Dermis microvascular lymphatic vessel endothelial cell (primary cell): ENCODE measurements around the gene FOXI1. TPM values are rescaled to one million over a fixed set of nuclear protein-coding genes. Genes with fewer than 3 reads are reported as not detected.
"Not testable (repeated sequence)": the region's sequence is repeated elsewhere in the genome, so short reads cannot be mapped to it uniquely, and the experiment has no call there.

Experiments used
- DNase-seq, 2 donors: peaks; one replicate each; pipeline versions ENCODE4 v3.0.0 to v3.0.0-alpha.2; 2010; ENCODE audit warnings: low read depth in 2 of 2
- total RNA-seq: library from RNA; depleted of rRNA; stranded (reverse); fragments of >200 nt; gene quantifications from 2 replicates; pipeline ENCODE4 v1.2.1, GENCODE V29; 2014

The FOXI1 gene
- total RNA-seq, 1 donor from 2014 or later: not detected

DNA sequence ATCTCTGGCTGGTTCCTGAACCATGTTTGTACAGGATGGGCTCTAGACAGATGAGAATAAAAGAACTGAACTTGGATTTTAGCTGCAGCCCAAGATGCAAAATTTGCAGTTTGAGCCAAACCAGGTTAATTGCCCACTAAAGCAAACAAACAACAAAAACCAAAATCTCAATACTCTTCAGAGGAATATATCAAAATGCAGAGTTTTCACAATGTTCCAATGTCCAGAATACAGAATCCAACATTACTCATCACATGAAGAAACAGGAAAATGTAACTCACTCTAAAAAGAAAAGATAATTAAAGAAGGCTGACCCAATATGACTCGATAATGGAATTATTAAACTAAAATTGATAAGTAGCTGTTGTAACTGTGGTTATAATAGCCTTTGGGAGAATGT, 20.4 kb downstream of the FOXI1 start:
- DNase-seq: no peak

DNA sequence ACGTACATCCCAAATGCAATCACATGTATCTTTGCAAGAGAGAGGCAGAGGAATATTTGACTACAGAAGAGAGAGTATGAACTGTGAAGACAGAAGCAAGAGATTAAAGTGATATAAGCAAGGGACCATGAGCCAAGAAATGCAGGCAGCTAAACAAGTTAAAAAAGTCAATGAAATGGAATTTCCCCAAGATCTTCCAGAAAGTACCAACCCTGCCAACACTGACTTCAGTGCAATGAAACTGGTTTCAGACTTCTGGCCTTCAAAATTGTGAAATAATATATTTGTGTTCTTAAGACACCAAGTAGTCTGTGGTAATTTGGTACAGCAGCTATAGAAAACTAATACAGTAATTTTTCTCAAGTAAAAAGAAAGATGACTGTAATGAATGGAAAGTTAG, 20.9 kb downstream of the FOXI1 start:
- DNase-seq: no peak

DNA sequence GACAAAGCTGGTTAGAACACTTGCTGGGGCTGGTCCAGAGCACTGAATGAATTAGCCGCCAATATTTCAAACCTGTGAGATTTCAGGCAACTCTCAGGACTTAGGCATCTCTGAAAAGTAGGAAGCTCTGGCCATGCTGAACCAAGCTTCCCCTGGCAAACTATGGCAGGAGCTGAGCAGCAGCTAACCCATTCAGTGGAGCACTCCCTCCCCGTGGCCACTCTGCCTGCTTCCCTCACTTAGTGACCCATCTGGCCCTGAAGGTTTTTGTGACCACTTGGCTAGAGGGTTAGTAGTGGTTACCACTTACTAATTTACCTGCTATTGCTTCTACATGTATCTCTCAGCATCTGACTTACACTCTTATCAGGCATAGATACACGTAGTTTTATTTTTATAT, 25.5 kb downstream of the FOXI1 start:
- DNase-seq: no peak

DNA sequence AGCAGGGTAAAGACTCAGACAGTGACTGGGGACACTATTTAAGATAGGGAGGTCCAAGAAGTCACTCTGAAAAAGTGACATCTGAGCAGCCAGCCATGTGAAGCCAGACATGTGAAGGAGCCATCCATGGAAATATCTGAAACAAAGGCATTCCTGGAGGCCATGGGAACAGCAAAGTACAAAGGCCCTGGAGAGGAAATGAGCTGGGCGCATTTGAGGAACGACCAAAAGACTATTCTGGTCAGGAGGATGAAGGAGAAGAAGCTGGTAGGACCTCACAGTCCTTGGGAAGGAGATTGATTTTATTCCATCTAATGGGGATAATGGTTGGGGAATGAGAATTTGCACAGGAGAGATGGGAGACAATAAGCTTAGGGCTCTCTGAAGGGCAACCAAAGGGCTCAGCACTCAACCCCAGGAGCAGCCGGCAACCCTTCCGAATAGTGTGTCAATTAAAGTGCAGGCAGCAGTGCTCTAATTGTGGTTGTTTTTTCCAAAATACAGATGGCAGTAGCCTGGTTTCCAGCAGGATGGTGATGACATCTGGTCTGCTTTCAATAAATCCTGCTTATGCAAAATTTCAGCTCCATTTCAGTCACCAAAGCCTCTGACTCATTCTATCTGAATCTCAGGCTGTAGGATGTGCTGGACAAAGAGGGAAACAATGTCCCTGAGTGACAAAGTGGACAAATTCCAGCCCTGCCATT, 26.7 kb downstream of the FOXI1 start:
- DNase-seq: peak; percentile 77 to 86

DNA sequence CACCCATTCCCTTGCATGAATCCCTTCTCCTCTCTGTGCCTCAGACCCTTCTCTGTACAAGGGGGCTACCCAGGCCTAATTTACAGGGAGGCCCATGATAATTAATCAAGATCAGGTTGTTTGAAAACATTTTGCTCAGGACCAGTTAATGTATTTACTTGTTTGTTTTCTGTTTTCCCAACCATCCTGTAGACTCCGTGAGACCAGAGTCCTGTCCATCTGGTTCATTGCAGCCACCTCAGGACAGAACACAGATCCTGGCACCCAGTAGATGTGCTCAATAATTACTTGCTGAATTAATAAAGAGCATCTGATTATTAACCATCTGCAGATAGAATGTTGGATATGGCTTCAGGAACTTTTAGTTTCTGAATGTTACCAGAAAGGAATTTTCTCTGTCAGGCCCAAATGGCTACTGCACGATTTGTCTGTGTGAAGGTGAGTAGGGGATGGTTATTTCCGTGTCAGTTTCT, 27.3 kb downstream of the FOXI1 start:
- DNase-seq: no peak

DNA sequence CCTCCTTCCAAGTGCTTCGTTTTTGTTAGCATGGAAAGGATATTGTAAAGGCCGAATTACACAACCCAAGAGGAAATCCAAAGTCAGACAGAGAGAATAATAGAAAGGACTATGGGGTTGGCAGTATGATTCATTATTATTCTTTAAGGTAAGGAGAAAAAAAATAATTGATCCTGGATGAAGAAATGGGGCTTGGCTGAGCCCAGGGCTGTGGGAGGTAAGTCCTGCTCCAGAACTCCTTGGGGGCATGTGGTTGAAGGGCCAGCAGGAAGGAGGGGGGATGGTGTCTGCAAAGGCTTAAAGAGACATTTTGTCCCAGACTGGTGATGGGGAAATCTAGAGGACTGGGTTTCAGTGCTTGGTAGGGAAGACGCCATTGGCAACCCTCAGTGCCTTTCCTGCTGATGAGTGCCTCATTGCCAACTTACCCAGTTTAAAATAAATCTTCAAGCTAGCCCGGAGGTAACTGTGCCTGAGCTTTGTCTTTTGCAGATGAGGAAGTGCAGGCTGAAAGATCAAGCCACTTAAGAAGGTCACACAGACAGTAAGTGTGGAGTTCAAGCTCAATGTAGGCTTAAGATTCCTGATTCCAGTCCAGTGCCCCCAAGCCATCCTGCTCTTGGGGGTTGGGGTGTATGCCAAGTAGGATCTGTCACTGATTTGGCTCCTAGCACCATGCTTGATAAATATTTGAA, 30.2 kb downstream of the FOXI1 start:
- DNase-seq: peak in 1 of 2 donors; percentile 34

DNA sequence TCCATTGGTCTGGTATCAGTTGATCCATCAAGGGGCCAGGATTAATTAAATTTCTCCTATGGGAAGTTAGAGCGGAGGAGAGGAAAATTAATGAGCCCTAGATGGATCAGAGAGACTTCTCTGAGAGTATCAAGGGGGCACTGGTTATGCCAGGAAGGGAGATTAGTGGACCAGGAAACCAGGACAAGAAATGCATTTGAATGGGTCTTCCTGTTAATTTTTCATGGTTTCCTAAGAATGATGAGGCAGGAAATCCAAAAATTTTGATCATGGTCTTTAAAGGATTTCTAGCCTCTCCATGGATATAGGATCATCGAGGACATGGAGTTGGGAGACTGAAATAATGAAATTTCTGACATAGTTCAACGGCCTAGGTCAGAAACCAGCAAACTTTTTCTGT, 30.8 kb downstream of the FOXI1 start:
- peak in 1 of 2 donors; percentile 43 for DNase-seq

DNA sequence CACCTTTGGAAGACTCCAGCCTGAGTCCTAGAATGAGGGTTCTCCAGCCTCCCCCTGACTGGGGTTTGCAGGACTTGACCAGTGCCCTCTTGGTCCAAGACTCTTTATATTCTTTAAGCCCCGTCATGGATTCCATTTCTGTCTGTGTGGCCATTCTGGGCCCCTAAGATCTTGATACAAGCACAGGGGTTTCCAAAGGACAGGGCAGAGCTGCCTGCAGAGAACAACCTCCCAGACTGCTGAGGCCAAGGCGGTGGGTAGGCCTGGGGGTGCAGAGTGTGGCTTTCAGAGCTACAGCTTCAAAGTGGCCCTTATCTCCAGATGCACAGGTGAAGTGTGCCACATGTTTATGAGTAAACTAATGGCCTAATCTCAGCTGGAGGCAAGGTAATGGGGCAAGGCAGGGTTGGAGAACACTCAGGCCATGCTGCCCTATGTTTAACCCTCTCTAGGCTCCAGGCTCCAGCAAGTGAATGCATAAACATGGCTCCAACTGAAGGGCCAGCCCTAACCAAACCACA, 32.1 kb downstream of the FOXI1 start:
- DNase-seq: no peak

DNA sequence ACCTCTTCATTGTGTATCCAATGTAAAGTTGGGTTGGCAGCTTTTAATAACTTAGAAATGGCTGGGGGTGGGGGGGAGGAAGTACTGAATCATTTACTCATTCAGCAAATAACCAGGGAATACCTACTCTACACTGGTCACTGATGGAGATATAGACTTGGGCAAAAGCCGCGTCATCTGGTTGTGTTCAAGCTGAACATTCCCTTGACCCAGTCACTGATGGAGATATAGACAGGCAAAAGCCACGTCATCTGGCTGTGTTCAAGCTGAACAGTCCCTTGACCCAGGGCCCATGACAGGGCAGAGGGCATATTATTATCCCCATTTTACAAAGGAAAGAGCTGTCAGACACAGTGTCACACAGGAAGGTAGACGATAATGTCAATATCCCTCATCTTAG, 32.6 kb downstream of the FOXI1 start:
- DNase-seq: no peak

DNA sequence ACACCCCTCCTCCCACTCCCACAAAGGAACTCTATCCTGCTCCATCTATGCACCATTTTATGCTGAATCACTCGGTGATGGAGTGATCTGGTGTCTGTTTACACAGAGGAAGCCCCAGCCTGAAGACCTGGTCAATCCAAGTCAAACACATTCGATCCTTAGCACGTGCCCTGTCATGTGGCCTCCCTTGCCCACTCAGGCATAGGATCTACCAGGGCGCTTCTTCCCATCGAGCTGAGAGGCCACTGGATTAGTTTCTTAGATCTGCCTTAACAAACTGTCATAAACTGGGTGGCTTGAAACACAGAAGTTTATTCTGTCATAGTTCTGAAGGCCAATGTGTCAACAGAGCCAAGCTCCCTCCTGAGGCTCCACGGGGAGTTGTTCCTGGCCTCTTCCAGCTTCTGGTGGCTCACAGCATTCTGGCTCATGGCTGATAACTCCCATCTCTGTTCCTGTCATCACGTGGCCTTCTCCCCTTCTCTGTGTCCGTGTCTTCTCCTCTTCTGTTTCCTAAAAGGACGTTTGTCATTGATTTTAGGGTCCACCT, 34.2 kb downstream of the FOXI1 start:
- DNase-seq: no peak

DNA sequence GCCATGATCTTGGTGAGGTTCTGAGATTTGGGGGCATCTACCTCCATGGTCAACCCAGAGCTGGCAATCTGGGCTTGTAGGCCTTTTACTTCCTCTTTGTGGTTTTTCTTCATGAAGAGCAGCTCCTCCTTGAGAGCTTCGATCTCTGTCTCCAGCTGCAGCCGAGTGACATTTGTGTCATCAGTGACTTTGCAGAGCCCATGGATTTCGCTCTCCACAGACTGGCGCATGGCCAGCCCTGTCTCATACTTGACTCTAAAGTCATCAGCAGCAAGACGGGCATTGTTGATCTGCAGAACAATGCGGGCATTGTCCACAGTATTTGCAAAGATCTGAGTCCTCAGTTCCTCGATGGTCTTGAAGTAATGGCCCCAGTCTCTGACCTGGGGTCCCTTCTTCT, 35.5 kb downstream of the FOXI1 start:
- not testable (repeated sequence) for DNase-seq

DNA sequence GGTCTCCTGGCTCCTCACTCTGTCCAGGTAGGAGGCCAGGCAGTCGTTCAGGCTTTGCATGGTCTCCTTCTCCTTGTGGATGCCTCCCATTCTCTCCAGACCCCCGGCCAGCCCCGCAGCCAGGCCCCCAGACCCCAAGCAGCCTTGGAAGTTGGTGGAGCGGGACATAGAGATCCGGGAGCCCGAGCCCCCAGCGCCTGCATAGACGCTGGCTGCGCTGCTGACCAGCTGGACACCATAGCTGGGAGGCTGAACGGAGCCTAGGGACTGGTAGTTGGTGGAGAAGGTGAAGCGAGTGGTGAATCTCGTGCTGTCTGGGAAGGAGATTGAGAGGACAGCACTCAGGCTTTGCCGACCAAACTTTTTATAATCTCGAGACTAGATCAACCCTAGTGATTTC, 35.9 kb downstream of the FOXI1 start:
- no peak for DNase-seq

DNA sequence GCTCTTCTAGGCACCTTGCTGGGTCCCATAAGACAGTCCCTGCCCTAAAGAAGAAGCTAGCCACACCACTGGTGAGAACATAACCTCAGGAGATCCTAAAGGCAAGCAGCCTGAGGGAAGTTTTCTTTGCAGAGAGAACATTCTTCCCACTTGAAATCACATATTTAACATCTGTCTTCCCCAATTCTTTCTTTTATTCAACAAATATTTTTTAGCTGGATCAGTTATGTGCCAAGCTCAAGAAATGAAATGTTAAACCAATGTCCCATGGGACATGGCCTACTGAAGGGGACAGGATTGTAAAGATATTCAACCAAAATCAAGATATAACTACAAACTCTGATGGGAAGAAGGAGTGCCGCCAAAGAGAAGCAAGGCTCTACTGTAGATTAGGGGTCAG, 36.5 kb downstream of the FOXI1 start:
- no peak for DNase-seq

DNA sequence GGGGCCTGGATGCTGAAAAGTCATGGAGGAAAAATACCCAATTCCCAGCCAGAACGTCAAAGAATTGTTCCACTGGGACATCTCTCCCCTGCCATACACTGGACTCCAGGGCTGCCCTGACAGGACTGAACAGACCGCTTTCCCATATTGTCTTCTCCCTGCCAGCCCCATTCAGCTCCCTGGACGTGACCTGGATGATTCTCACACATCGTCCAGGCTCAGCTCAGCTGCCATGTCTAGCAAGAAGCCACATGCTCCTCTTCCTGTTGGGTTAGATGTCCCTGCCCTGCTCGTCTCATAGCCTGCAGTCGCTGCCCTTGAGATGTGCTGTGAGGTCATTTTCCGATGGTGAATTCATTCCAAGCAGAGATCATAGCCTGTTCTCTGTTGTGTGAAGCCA, 37.4 kb downstream of the FOXI1 start:
- DNase-seq: no peak

DNA sequence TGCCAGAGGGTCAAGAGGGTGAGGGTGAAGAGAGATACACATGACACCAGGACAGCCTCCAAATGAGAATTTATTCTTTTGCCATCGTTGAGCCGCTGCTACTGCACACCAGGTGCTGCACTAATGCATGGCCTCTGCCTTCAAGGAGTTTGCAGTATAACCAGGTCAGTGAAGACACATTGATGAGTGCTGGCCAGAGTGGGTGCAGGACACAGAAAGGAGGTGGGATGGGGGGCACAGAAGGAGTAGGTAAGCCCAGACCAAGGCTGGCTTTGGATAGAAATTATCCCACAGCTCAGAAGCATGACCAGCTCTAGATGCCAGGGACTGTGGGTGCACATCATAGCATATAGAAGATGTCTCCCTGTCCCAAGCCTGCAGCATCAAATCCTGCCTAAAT, 38.0 kb downstream of the FOXI1 start:
- no peak for DNase-seq

DNA sequence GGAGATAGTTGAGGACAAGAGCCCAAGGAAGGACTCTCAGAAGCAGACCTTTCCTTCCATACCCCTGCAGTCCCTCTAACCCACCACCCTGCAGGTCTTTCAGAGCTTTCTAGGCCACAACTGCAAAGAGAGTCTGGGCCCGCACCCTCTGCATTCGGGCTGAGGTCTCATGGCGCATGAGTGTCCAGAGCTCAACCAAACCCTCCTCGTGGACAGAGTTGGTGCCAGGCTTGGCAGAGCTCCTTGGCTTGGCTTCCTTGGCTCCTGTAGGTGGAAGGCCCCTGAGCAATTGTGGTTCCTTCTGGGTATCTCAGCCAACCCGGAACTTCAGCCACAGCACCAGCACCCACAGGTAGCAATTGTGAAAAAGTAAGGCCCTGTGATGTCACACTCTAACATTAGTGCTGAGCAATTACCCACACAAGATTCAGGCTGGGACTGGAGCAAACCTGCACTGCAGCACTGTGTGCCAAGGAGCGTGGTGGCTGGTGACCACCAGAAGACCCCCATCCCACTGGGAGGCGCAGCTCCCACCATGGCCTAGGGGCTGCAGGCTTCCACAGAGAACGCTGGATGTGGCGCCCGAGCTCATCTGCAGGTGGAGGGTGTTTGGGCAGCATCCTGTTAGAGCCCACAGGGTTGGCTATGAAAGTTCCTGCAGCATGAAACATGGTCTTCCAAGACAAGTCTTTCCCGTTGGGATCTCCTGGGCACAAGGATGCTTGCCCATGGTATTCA, 38.8 kb downstream of the FOXI1 start:
- no peak for DNase-seq

DNA sequence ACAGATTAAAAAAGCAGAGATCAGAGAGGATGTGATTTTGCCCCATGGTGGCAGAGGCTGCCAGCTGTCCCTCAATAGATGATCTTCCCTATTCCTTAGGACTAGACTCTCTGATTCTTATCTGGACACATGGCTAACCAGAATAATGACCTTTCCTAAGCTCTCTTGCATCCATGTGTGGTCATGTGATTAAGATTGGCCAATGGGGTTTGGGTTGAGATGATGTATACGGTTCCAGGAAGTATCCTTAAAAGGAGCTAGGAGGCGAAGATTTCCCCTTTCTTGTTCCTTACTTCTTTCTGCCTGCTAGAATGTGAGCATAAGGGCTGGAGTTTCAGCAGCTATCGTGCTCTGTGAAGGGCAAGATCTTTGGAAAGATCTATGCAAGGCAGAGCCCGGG, 39.8 kb downstream of the FOXI1 start:
- DNase-seq: no peak

DNA sequence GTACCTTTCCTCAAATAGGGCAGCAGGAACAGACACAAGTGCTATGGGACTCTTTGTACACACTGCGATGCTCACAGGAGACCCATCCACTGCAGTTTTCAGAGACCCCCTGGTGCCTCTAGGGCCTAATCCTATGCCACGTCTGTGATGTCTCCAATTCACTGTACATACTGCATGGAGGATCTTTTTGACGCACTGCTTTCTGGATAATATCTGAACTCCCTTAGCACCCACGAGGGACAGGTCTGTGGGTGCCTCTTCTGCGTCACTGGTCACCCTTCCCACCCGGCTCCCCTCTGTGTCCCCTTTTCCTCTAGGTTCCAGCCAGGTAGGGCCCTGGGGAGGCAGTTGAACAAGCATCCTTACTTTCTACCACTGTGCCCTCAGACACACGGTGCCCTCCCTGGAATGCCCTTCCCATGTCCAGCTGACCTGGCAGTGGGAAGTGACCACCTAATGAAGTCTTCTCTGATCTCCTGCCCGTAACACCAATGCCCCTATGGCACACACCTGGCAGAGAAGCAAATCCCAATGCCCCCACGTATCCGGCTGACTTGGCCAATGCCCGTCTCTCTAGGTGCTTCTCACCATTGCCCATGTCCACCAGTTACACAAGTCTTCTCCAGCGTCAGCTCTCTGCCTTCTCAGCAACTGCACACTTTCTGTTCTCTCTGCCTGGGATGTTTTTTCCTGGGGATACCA, 41.5 kb downstream of the FOXI1 start:
- DNase-seq: no peak

DNA sequence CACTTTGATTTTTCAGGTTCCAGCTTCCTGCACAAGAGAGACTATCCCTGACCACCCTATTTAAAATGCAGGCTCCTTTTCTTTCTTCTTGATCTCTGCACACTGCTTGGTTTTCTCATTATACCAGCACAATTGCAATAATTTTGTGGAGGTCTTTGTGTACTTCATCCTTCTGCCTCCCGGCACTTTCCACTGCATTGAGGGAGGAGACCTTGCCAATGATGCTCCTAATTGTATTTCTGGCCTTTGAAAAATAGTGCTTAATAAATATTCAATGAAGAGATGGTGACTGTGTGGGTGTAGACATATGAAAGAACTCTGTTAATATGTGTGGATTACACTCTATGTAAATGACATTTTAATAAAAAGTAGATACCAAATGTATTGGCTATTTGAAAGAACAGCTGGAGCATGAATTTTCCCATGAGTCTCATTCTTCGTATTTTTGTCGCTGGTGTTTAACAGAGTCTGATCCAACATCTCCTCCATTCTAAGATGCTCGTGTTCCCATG, 42.1 kb downstream of the FOXI1 start:
- no peak for DNase-seq

DNA sequence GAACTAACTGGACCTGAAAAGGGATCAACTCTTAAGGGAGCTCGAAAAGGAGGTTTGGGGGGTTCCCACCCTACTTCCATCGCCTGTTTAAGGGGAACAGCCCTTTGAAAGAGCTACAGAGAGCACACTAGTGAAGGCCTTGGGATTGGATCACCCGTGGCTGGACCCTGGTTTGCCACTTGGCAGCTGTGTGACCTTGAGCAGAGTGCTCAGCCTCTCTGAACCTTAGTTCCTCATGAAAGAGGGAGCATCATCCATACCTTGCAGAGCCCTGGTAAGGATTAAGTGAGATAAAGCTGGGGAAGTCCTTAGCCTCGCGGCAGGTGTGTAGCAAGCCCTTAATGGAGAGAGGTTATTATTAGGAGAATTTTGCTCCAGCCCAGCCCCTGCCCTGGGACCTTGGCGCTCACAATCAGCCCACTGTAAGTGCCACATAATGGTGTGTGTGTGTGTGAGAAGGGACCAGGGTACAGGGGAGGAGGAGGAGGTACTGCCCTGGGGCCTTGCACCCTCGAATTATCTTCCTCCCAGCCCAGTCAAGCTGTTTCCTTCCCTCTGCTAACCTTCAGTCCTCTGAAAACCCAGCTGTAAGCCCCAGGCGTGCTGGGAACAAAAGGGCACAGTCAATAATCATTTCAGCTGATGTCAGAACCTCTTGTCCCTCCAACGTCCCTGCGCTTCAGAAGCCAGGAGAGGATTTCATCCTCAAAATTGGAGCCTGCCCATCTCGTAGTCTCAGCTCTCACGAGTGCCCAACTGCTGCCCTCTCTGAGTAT, 42.9 kb downstream of the FOXI1 start:
- no peak for DNase-seq

DNA sequence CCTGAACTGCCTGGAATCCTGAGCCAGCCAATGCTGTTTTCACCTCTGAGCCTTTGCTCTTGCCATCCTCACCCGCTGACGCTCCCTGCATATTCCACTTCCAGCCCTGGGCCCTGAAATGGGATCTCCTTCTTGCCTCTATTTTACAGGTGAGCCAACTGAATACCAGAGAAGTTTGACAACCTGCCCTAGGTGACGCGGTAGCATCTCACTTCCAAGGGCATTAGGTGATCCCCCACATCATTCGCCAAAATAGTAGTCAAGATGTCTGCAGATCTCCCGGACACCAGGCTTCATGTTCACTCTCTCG, 43.5 kb downstream of the FOXI1 start:
- no peak for DNase-seq
